Activated CD4-positive, CD25-positive, alpha-beta regulatory T cell treated with anti-CD3 and anti-CD28 coated beads, Interleukin-2, amount 50 U/mL, for 16 hours (primary cell): ENCODE data around the gene ERGIC1.
"Not testable (repeated sequence)": the region's sequence is repeated elsewhere in the genome, so short reads cannot be mapped to it uniquely, and the experiment has no call there.

Source experiments
- DNase-seq: peaks from one replicate; pipeline ENCODE4 v3.0.0-alpha.2; 2020; ENCODE audit warnings: low read depth, low spot score

Gene ERGIC1

DNA sequence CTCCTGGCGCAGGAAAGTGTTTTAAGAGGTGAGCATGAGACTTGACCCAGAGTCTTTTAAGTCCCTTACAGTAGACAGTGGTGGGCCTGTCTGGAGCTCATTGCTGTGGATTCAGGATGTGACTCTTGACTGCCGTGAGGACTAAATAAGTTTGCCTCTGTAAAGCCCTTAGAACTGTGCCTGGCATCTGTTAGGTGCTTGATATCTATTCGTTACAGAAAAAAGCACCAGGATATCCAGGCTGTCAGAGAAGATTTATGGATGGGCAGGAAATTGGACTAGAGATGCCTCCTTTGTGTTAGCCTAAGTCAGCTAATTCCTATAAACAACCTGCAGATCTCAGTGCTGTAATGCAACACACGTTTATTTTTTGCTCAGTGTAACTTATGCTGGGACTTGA, 12.6 kb downstream of the ERGIC1 start:
- no peak for DNase-seq

DNA sequence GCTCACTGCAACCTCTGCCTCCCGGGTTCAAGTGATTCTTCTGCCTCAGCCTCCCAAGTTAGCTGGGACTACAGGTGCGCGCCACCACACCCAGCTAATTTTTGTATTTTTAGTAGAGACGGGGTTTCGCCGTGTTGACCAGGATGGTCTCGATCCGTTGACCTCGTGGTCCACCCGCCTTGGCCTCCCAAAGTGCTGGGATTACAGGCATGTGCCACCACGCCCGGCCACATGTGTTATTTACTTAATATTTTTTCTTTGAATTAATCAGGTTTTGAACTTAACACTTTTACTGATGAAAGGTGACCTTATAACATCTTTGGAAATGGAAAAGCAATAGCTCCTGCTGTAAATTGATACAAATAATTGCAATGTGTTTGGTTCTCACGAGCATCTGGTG, 13.5 kb downstream of the ERGIC1 start:
- DNase-seq = not testable (repeated sequence)

DNA sequence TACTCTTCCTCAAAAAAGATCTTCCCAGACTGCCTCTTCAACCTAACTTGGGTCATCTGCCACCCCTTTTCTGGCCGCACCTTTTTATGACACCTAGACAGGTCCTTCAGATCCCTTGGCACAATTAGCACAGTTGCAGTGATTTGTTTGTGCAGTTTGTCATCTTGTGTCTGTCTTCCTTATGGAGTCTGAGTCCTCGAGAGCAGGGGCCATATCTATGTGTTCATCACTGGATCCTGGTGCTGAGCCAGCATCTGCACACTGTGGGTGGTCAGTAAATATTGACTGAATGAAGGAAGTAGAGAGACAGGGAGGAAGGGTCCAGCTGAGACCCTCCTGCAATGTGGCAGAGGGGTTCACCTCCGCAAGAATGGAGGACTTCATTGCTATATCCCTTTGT, 14.4 kb downstream of the ERGIC1 start:
- DNase-seq = no peak

DNA sequence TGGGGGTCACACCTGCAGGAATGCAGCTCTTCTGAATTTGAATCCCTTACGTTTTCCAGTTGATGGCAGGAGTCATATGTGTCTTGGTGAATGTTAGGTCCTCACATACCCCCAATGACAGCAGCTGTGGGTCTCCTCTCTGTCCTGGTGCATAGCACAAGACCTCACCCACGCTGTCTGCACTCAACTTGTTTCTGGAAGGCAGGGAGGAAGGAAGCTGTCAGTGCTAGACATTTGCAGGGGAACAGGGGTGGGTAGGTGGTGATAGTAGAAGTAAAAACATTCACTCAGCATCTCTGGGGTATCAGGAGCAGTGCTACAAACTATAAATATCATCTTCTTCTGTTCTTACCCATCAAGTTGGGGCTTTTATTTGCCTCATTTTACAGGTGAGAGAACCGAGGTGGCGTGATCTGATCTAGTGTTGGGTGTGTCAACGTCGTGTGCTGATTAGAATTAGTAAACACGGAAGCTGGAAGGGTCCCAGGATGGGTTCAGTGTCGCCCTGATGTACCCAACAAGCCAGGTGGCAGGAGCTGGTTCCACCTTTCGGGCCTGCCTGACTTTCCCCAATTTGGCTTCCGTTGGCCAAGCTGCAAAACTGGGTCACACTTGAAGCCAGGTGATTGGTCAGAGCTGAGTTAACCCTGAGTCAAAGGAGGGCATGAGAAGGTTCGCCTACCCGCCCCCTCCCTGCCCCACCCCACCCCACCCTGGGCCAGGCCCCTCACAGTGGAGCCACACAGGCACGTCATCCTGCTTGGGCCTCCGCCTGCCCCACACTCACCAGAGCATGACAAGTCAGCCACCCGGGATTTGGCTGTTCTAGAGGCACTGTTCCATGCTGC, 15.8 kb downstream of the ERGIC1 start:
- no peak for DNase-seq

DNA sequence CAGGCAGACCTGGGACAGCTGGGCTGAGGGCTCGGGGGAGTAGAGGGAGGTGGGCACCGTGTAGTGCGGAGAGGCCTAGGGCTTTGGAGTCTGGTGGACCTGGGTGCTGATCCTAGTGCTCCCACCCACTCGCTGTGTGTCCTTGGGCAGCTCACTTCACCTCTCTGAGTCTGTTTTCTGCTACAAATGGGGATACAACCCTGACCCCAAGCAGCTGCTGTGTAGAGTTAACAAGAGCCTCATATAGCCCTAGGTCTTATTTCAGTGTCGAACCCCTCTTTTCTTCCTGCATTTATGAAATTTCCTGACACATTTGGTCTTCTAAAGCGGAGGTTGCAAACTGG, 16.4 kb downstream of the ERGIC1 start:
- no peak for DNase-seq

DNA sequence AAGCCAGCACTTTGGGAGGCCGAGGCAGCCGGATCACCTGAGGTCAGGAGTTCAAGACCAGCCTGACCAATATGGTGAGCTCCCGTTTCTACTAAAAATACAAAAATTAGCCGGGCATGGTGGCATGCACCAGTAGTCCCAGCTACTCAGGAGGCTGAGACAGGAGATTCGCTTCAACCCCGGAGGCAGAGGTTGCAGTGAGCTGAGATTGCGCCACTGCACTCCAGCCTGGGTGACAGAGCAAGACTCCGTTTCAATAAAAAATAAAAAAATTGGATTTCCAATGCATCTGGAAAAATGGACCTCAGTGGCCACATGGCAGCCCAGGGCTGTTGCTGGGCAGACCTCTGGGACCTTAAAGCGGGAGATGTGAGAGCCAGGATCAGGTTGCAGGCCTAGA, 17.2 kb downstream of the ERGIC1 start:
- DNase-seq = not testable (repeated sequence)

DNA sequence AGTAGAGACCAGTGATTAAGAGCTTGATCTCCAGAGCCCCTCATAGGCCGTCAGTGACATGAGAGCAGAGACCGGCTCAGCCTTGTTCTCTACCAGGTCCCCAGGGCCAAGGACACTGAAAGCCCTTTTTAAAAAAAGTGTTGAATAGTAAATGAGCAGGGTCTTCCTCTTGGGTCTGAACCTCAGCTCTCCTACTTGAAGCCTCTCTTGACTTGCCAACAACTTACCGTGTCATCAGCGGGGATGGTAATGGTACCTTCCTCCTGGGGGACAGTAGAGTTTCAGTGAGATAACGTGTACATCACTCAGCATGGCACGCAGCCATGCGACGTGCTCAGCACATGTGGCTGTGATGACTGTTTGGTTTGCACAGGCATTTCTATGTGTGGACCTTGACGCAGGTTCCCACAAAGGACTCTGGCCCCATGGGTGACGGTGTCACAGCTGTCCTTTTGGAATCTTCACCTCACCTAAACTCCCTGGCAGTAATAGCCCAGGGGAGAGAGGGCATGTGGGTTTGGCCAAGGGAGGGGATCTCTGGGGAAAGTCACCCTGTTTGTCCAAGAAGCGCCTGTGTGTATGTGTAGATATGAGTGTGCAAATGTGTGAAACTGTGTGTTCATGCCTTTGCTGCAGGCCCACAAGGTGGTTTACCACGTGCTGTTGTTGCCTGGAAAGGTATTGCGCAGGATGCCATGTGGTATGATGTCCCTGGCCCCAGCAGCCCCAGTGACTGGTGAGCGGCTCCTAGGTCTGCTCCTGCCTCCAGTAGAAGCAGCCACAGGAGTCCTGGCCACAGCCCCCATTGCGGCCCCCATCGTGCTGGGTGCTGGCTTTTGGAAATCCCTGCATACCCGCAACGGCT, 18.7 kb downstream of the ERGIC1 start:
- DNase-seq = no peak

DNA sequence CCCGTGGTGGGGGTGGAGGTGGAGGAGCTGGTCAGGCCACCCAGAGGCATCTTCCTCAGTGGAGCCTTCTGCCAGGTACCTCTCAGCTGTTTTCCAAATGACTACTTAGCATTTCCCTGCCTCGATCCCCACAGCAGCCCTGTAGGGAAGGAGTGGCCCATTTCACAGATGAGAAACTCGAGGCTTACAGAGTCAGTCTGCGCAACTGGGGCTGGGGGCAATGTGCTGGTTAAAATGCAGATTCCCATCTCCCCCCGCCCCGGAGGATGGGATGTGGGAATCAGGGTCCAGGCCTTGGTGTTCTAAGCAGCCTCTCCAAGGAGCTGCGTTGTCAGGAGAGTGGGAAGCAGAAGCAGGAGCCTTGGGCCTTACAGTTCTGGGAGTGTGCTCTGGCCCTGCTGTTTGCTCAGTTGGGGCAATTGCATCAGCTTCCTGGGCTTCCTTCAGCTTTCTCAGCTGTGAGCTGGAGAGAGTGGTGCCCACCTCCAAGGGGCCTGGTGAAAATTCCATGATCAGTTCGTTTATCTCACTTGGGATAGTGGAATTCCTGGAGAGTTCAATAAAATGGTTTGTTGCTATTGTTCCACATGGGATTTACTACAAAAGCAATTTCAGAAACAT, 19.4 kb downstream of the ERGIC1 start:
- DNase-seq = no peak

DNA sequence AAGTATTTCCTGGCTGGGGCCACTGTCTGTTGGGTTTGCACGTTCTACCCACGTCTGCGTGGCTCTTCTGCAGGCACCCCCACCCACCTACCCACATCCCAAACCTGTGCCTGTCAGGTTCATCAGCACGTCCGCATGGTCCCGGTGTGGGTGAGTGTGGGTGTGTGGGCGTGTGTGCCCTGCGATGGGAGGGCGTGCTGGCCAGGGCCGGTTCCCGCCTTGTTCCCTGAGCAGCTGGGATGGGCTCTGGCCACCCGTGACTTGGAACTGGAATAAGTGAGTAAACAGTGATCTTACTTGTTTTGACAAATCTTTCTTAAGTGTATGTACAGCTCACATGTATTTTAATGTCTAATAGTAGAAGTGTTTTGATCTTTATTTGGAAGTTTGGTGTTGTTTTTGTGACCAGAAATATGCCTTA, 20.4 kb downstream of the ERGIC1 start:
- no peak for DNase-seq

DNA sequence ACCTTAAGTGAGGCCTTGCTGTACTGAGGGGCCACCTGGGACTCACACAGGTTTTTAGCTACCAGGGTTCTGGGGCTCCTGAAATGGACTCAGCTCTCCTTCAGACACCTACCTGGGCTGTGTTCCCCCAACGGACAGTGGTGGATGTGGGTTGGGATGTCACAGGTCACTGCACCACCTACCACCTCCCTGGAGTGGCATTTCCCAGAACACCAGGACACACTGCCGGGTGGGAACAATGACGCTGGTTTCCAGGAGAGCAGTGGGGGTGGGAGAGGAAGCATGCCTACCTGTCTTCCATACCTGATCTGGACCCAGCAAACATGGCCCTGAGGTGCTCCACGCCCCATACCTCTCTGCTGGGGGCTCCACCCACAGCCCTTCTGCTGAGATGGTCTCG, 20.9 kb downstream of the ERGIC1 start:
- no peak for DNase-seq

DNA sequence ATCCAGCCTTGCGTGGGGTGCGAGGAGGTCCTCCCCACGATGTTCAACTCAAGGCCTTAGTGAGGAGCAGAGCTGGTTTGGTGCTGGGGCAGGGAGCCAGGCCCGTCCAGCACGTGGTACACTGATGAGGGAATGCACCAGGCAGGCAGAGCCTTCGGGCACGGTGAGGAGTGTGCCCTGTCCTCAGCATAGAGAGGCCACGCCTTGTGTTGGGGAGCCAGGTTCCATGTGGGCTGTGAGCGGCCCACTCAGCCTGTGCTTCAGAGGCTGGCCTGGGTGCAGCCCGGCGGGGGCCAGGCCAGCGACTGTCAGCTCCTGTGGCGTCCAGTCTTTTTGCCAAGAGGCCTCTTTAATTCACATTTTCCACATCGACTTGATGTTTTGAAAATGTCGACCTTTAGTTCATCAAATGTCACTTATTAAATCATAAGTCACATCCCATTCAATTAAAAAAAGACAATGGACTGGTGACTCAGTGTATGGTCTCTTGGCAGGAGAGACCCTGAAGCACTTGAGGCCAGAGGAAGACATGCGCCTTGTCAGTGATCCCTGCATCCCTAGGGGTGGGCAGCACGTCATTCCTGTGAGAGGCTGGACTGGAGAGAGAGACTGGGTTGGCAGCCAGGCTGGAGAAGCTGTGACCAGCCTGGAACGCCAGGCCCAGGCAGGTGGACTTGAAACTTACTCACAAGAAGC, 21.7 kb downstream of the ERGIC1 start:
- DNase-seq = no peak

DNA sequence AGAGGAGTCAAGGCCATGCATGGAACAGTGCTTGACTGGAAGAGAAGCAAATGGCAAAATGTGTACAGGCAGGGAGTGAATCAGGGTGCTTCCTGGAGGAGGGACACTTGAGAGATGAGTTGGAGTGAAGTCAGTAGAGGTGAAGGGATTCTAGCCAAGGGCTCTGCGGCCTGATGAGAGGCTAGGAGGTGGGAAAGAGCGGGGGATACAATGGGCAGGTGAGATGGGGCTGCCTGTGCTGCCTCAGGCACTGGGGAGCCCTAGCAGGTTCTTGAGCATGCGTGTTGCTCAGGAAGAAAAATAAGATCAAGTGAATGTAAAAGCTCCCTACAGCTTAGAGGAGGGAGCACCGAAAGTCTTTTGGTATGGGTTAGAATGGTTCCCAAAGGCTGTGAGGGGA, 22.3 kb downstream of the ERGIC1 start:
- DNase-seq = no peak

DNA sequence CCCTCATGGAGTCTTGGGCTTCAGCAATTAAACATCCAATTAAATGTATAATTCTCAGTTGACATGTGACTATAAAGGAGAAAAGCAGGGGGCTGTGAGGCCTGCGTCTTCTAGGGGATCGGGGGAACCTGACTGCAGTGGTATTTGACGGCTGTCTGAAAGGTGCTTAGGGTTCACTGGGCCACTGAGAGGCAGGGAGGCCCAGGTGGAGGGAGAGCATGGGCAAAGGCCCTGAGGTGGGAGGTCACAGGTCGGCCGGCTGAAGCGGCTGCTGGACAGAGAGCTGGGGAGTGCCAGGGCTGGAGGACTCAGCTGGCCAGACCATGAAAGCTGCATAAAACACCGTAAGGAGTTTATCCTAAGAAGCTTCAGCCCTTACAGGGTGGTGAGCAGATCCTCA, 23.9 kb downstream of the ERGIC1 start:
- no peak for DNase-seq

DNA sequence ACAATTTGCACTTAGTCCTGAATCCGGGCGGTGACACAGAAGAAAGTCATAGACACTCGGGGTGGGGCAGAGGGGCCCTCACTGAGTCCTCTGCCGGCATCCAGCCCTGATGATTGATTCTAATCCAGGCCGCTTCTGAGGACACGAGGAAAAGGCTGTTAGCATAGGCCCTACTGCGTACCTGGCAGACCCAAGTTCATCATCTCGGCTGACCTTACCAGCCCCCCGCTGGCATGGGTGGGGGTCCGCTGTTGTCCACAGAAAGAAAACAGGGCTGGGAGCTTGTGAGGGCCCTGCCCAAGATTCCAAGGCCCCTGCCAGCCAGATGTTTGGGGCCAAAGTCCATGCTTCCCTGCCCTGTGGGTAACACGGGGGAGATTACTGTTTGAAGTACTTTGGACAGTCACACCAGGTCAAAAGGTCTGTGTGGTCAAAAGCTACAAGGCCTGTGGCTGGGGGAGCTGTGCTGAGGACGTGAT, 24.5 kb downstream of the ERGIC1 start:
- no peak for DNase-seq

DNA sequence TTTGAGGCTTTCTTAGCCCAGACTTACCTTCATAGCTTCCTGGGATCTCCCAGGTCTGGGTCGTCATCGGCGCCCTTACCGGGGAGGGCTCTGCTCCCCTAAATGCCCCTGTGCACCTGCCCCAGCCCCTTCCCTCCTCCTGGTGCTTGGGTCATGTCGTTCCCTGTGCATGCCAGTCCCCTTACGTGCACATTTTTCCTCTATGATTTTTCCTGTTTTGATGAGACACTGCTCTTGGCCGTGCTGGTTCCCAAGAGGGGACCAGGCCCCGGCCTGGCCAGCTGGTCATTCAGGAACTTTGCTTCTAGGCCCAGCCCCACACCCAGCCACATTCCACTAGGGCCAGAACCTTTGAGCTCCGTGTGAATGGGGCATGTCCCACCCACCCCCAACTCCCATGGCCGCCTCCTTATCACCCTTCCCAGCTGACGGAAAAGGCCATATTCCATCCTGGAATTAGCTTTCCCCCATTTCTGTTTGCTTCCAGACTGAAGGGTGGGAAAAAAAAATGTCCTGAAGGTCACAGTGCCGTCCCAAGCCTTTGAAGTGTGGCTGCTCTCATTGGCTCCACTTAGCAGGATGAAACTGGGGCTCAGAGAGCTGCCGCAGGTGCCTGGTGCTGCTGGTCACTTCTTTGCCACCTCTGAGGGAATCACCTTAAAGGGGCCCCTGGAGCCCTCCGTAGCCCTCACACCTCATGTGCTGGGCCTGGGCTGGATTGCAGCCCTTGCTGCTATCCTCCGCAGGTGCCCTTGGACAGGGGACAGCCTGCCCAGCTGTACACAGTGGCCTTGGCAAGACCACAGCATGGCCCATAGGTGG, 25.1 kb downstream of the ERGIC1 start:
- no peak for DNase-seq

DNA sequence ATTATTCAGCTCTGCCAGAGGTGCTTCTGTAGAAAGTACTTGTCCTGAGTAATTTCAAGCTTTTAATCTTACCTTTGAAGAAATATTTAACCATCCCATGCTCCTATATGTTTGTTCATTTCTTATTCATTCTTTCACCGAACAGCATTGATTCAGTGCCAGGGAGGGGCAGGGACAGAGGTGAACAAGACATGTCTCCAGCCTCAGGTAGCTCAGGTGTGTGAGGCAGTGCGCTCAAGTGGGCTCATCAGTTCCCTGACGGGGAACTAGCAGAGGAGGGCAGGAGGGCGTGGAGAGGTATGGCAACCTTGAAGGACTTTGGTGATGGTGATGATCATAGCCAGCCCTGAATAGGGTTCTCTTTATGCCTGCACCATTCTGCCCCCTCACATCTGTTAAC, 25.9 kb downstream of the ERGIC1 start:
- DNase-seq = no peak

DNA sequence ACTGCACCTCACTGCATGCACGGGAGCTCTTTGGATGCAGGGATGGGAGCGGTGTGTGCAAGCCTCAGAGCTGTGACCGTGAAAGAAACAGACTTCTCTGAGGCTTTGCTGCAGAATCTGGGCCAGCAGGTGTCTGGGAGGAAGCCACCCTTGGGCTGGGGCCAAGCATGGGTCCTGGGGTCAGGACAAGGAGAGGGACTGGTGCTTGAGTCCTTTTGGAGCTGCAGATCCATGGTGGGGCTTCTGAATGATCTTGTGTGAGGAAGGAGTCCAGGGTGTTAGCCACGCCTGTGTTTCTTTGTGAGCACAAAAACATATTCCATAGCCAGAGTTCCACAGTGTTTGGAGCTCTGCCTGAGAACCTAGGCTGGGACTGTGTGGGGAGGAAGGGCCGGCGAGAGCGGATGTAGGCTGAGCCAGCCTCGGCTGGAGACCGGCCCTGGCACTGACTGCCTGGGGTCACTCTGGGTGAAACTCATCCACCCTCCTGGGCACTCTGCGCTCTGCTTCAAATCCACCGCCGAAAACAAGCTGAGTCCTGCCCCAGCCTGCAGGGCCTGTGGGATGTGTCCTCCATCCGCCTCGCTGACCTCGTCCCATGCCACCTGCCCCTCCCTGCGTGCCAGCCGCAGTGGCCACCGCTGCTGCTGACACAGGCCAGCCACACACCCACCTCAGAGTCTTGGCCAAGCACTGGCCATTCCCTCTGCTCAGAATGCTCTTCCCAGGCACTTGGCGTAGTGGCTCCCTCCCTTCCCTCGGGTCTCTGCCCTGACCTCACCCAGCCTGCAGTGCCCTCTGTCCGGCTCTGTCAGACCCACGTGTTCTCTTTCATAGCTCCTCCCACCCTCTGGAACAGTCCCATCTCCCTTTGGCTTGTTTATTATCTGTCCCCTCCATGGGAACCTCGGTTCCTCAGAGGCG, 26.7 kb downstream of the ERGIC1 start:
- DNase-seq = no peak

DNA sequence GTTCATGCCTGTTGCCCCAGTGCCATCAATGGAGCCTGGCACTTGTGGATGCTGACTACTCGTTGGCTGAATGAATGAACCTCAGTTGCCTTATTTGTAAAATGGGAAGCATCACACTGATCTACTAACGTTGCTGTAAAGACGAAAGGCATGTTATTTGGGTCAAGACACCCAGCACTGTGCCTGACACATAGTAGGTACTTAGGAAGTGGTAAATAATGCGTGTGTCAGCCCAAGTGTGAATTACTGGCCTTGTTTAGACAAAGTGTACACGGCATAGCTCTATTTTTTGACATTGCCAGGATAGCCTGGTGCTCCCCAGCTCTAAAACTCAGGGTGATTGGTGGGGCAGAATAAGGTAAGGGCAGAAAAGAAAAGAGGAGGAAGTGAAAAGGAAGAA, 27.4 kb downstream of the ERGIC1 start:
- DNase-seq = no peak

DNA sequence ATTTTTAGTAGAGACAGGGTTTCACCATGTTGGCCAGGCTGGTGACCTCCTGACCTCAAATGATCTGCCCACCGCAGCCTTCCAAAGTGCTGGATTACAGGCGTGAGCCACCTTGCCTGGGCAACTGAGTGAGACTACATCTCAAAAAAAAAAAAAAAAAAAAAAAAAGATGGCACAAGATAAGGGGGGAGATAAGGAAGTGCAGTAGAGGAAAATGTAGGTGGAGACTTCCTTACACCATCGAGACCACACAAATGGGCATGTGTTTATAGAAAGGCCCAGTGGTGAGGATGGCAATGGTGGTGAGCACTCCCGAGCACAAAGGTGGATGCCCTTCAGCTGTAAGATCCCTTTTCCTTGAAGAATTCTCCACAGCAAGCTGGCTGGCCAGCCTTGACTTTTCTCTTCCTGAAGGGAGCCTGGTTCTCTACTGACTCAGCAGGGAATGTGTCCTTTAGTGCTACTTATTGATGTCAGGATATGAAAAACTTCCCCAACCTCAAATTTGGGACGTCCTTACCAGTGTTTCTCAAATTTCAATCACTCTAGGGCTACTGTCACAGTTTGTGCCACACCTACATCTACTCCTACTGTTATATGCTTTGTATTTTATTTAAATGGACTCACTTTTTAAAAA, 28.2 kb downstream of the ERGIC1 start:
- DNase-seq = no peak
